ENCODE results near the gene CTSZ.
"Not testable (repeated sequence)": the region's sequence is repeated elsewhere in the genome, so short reads cannot be mapped to it uniquely, and the experiment has no call there.

The CTSZ gene

DNA sequence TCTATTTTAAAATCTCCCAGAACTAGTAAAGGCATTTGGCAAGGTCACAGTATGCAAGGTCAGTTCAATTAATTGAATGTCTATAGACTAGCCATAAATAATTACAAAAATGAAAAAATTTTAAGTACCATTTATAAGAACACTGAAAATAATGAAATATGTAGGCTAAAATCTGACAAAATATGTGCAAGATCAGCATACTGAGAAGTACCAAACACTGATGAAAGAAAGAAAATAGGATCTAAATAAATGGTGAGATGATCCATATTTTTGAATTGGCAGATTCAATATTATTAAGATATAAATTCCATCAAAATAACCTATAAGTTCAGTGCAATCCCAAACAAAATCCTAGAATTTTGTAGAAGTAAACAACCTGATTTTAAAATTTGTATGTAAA is 54.0 kb downstream of the CTSZ start:
- no peak for TF ChIP-seq ZNF274 (IDR thresholded peaks at IDR 0.05; ENCODE audit: low read depth, low read length)
- H3K4me3 ChIP-seq (ENCODE audit: low read length), result no peak overlapping the region

GRCh38 chr20:58950603-58951002 is 56.5 kb downstream of the CTSZ start:
- TF ChIP-seq ZNF274 (IDR thresholded peaks at IDR 0.05; ENCODE audit: low read depth, low read length), result no peak
- H3K4me3 ChIP-seq (ENCODE audit: low read length), result no peak overlapping the region

DNA sequence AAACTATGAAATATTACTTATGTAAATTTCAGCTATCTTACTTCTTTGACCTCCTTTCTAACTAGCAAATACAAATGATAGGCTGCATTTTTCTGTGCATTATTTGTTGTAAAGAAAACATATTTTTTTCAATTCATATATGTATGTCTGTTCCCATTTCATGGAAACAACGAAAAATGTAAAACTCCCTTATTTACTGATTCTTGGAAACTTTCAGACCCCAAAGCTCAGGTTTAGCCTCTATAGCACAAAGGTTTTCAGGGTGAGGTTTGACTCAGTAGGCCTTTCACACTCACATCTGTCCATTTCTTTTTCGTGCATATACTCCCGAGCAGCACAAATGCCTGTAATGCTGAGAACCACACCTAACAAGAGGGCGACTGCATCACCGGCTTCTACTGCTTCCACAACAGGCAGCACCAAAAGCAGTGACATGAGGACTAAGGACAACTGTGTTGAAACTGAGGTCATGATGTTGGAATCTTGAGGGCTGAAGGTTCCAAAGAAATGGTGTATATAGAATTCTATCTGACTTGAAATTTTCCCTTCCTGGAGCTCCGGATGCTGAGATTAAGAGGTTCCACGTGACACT is 59.2 kb downstream of the CTSZ start:
- H3K4me3 ChIP-seq (ENCODE audit: low read length), result not testable (repeated sequence)

DNA sequence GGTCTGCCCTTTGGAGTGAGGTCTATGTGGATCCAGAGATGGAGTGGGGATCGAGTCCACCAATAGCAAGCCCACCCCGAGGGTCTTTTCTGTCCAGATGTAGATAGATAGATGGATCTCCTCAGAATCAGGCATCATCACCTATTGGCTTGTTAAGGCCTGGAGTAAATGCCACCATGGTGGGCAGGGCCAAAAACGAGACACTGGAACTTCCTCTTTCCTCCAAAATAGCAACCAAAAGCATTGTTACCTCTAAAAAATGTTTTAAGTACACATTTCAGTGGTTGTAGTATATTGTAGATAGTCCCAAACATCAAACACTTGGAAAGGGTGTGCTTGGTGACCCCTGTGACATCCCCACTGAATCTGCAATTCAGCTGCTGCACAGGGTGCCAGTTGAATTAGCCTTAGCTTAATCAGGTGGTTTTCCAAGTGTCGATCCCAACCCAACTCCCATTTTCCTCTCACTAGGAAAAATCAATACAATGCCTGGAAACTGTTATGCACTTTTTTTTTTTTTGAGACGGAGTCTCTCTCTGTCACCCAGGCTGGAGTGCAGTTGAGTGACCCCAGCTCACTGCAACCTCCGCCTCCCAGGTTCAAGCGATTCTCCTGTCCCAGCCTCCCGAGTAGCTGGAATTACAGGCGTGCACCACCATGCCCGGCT is 61.0 kb downstream of the CTSZ start:
- no peak for TF ChIP-seq ZNF274 (IDR thresholded peaks at IDR 0.05; ENCODE audit: low read depth, low read length)

More for the DNA sequence above, 61.0 kb downstream of the CTSZ start:
- no peak overlapping the region for H3K4me3 ChIP-seq (ENCODE audit: low read length)
